T-helper 2 cell treated with Interferon-gamma antibody and Interleukin-4, amounts not matched to agents 5 μg/mL and 100 μg/mL, for 36 hours (primary cell): ENCODE results near the gene ATP6V1G2.
A peak's percentile ranks its signal among the peaks of the same experiment; 100 is the strongest.
"Not testable (repeated sequence)": the region's sequence is repeated elsewhere in the genome, so short reads cannot be mapped to it uniquely, and the experiment has no call there.

ENCODE experiments used
- DNase-seq: peaks from one replicate; pipeline ENCODE4 v3.0.0; 2021; ENCODE audit warnings: low spot score
- H3K27ac Mint-ChIP-seq: one replicate; pipeline ENCODE4 v1.8.0; 2021; ENCODE audit warnings: mild to moderate bottlenecking, mixed read lengths
- H3K27me3 Mint-ChIP-seq: one replicate; pipeline ENCODE4 v1.8.0; 2021; ENCODE audit warnings: low read depth, mixed read lengths
- H3K36me3 Mint-ChIP-seq: one replicate; pipeline ENCODE4 v1.8.0; 2021; ENCODE audit warnings: low read depth, mixed read lengths
- H3K4me1 Mint-ChIP-seq: one replicate; pipeline ENCODE4 v1.8.0; 2021; ENCODE audit warnings: low read depth, mixed read lengths
- H3K4me3 Mint-ChIP-seq: one replicate; pipeline ENCODE4 v1.8.0; 2022; ENCODE audit warnings: mild to moderate bottlenecking, moderate library complexity, mixed read lengths
- H3K9me3 Mint-ChIP-seq: one replicate; pipeline ENCODE4 v1.8.0; 2021; ENCODE audit warnings: mixed read lengths

Gene ATP6V1G2

DNA sequence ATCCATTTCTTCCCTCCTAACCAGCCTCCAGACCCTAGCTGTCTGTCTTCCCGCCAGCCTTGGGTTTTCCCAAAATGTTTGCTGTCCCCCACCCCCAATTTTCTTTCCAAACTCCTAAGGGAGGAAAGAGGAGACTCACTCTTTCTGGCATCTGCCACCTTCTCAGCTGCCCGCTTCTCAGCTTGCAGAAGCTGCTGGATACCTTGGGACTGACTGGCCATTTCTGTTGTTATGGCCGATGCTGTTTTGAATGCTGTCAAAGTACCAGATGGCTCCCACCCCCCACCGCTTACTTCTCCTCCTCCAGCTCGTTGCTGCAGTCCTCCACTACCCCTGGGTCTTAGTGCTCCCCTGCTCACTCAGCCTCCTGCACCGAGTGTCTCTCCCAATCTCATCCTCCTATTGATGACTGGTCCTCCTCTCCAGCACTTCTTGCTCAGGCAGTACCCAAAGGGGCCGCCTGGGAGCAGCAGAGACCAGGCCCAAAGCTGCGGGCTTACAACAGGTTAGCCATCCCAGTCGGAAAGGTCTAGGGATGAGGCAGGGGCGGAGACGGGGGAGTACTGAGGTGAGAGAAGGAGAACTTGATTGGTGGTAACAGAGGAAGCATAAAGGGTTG lies at the start of gene ATP6V1G2:
TSS of gene ATP6V1G2 (minus strand) at position 270 of the 619 bp plus-strand sequence. CDS start at position 221, 49 bp downstream.
- H3K27me3 Mint-ChIP-seq = no peaks in the 10 kb centered on the region
- peak; percentile 89 for DNase-seq
- no peaks in the 10 kb centered on the region for H3K9me3 Mint-ChIP-seq
- peak within 1 kb of the TSS; percentile 92 for H3K27ac Mint-ChIP-seq
- peaks cover 39% of the 10 kb centered on the region for H3K4me1 Mint-ChIP-seq
- peak within 1 kb of the TSS; percentile 78 for H3K4me3 Mint-ChIP-seq
- H3K36me3 Mint-ChIP-seq = peaks cover 13% of the 10 kb centered on the region

GRCh38 chr6:31592396-31592771 lies 46.0 kb upstream of the ATP6V1G2 start:
- peak overlapping the region; percentile 75 for H3K4me3 Mint-ChIP-seq
- peak overlapping the region; percentile 88 for H3K27ac Mint-ChIP-seq

DNA sequence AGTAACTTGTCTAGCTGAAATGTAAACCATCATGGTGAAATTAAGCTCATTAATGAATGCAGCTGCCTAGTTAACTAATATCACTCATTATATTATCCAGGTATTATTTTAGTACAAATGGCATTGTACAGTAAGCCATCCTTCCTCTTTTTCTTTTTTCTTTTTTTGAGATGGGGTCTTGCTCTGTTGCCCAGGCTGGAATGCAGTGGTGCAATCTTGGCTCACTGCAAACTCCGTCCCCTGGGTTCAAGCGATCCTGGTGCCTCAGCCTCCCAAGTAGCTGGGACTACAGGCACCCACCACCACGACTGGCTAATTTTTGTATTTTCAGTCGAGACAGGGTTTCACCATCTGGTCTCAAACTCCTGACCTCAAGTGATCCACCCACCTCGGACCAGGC lies 44.3 kb upstream of the ATP6V1G2 start:
- peaks cover 14% of the 10 kb centered on the region for H3K36me3 Mint-ChIP-seq
- not testable (repeated sequence) for H3K9me3 Mint-ChIP-seq, DNase-seq, H3K27me3 Mint-ChIP-seq
- H3K4me1 Mint-ChIP-seq = peaks cover 49% of the 10 kb centered on the region
- peak overlapping the region; percentile 14 for H3K4me3 Mint-ChIP-seq
- H3K27ac Mint-ChIP-seq = peak overlapping the region; percentile 35

More at GRCh38 chr6:31592396-31592771, 46.0 kb upstream of the ATP6V1G2 start:
- Mint-ChIP-seq H3K36me3 (peaks cover 11% of the 10 kb centered on the region), H3K9me3 (no peaks in the 10 kb centered on the region), H3K4me1 (peaks cover 37% of the 10 kb centered on the region), H3K27me3 (no peaks in the 10 kb centered on the region)
- no peak for DNase-seq

- Mint-ChIP-seq H3K9me3 (no peaks in the 10 kb centered on the region), H3K27me3 (no peaks in the 10 kb centered on the region), H3K4me1 (peaks cover 50% of the 10 kb centered on the region), H3K36me3 (peaks cover 18% of the 10 kb centered on the region), H3K27ac (peak overlapping the region; percentile 58), H3K4me3 (peak overlapping the region; percentile 19)
- no peak for DNase-seq
These were observed 42.7 kb upstream of the ATP6V1G2 start for GRCh38 chr6:31588871-31589650.

- H3K36me3 Mint-ChIP-seq = peaks cover 18% of the 10 kb centered on the region
- peak overlapping the region; percentile 86 for H3K27ac Mint-ChIP-seq
- no peaks in the 10 kb centered on the region for H3K27me3 Mint-ChIP-seq
- H3K9me3 Mint-ChIP-seq = no peaks in the 10 kb centered on the region
- peaks cover 47% of the 10 kb centered on the region for H3K4me1 Mint-ChIP-seq
- no peak for DNase-seq
- peak overlapping the region; percentile 78 for H3K4me3 Mint-ChIP-seq
These were observed 41.7 kb upstream of the ATP6V1G2 start for GRCh38 chr6:31587791-31588777.

DNA sequence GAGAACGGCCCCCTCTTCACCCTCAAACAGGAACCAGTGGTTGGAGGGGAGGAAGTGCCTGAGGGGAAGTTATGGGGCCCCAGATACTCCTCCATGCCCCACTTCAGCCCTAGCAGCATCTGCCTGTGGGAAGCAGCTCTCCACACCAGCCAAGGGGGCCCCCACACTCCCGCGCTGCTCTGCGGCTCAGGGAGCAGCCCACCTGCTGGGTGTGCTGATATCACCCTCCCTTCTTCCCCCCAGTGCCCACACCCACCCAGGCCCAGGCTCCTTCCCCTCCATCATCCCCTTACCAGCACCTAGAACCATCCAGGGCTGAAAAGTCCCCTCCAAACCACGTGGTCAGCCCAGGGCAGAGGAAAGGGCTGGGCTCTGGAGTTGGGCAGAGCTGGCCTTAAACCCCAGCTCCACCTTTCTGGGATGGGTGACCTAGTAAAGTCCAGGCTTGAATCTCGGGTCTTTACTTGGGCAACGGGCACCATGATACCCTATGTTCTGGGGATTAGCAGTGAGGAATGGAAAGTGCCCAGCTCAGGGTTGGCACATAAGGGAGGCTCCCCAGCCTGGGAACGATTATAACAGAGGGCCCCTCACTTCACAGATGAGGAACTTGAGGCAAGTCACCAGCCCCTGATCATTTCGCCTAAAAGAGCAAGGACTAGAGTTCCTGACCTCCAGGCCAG lies 40.3 kb upstream of the ATP6V1G2 start:
- no peaks in the 10 kb centered on the region for H3K9me3 Mint-ChIP-seq
- DNase-seq = no peak
- no peaks in the 10 kb centered on the region for H3K27me3 Mint-ChIP-seq
- H3K27ac Mint-ChIP-seq = peak overlapping the region; percentile 95
- H3K36me3 Mint-ChIP-seq = peaks cover 26% of the 10 kb centered on the region
- H3K4me3 Mint-ChIP-seq = peak overlapping the region; percentile 78
- H3K4me1 Mint-ChIP-seq = peaks cover 49% of the 10 kb centered on the region

DNA sequence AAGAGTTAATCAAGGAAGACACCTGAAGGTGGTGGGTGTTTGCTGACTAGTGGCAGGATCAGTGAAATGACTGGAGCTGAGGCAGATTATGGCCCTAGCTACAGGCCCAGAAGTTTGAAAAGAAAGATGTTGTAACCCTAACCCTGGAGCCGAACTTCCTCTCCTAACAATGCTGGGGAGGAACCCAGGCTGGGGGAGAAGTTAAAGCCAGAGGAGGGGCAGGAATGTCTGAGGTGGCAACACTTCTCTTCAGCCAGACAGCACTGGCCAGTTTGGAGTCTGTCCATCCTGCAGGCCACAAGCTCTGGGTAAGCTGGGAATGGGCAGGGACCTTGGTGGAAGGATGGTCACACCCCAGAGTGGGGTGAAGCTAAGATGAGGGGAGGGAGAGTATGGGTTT lies 39.6 kb upstream of the ATP6V1G2 start, which contains the start of gene LST1:
TSS of gene LST1 (plus strand) at position 270 of the 400 bp plus-strand sequence. CDS start 1,023 bp downstream, outside the sequence.
- H3K36me3 Mint-ChIP-seq = peaks cover 34% of the 10 kb centered on the region
- H3K4me3 Mint-ChIP-seq = peak within 1 kb of the TSS; percentile 78
- no peak for DNase-seq
- H3K27ac Mint-ChIP-seq = peak within 1 kb of the TSS; percentile 95
- H3K4me1 Mint-ChIP-seq = peaks cover 50% of the 10 kb centered on the region
- no peaks in the 10 kb centered on the region for H3K27me3 Mint-ChIP-seq
- no peaks in the 10 kb centered on the region for H3K9me3 Mint-ChIP-seq

DNA sequence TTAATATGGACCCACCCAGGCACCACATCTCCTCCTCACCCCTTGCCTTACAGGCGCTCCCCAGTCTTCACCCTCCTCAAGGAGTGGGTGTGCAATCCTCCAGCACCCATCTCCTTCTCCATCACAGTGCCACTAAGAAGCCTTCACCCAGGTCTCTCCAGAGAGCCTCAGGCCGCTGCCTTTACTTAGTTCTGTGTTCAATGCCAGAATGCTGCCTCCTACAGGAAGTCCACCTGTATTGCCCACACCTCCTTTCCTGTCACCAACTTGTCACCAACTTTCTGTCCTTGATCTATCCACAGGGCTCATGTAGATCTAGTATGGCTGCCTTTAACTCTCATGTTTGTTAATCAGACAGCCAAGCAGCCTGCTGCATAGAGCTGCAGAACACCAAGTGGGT lies 39.1 kb upstream of the ATP6V1G2 start:
- Mint-ChIP-seq H3K4me3 (peak overlapping the region; percentile 78), H3K27ac (peak overlapping the region; percentile 95), H3K4me1 (peaks cover 50% of the 10 kb centered on the region), H3K27me3 (no peaks in the 10 kb centered on the region), H3K9me3 (no peaks in the 10 kb centered on the region), H3K36me3 (peaks cover 37% of the 10 kb centered on the region)
- DNase-seq = no peak

- H3K4me3 Mint-ChIP-seq = peak within 1 kb of the TSS; percentile 95
- peak within 1 kb of the TSS; percentile 91 for H3K27ac Mint-ChIP-seq
- H3K4me1 Mint-ChIP-seq = peaks cover 62% of the 10 kb centered on the region
- no peak for DNase-seq
- peaks cover 54% of the 10 kb centered on the region for H3K36me3 Mint-ChIP-seq
- H3K9me3 Mint-ChIP-seq = no peaks in the 10 kb centered on the region
- no peaks in the 10 kb centered on the region for H3K27me3 Mint-ChIP-seq
These were observed 35.8 kb upstream of the ATP6V1G2 start, which contains the start of gene LTB for GRCh38 chr6:31582230-31582643. LTB (minus strand) TSS chr6:31582424; CDS start chr6:31582417, 7 bp downstream.

DNA sequence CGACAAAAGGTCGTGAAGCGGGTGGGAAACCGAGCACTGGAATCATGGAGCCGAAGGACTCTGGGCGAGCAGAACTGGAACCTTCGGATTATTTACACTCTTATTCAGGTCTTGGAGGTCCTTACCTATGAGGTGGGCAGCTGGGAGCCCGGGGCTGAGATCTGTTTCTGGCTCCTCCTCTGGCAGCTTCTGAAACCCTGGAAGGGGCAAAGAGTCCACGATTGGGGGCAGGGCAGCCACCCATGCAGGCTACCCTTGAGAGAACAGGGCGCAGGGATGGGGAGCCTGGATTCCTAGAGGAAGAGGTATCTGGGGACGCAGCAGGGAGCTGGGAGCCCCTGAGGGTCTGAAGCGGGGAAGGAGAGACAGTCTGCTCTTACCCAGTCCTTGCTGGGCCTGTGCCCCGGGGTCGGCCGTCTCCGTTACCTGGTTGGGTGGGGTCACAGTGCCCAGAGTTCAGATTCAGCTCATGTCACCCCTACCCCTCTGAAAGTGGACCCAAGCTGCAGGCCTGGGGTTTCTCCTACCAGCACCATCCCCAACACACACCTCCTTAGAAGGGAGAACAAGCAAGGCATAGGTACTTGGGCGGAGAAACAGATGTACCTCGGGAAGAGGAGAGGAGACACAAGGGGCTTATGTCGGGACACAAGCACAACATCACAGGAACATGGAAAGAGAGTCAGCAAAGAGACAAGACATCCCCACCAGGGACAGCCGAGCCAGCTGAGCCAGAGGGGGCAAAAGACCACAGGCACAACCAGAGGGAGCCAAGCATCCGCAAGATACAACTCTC lies 35.2 kb upstream of the ATP6V1G2 start:
- Mint-ChIP-seq H3K9me3 (no peaks in the 10 kb centered on the region), H3K4me3 (peak overlapping the region; percentile 95), H3K27me3 (no peaks in the 10 kb centered on the region), H3K27ac (peak overlapping the region; percentile 91), H3K4me1 (peaks cover 62% of the 10 kb centered on the region), H3K36me3 (peaks cover 59% of the 10 kb centered on the region)
- DNase-seq = no peak

GRCh38 chr6:31580807-31581433 lies 34.5 kb upstream of the ATP6V1G2 start:
- H3K4me1 Mint-ChIP-seq = peaks cover 63% of the 10 kb centered on the region
- no peaks in the 10 kb centered on the region for H3K27me3 Mint-ChIP-seq
- no peaks in the 10 kb centered on the region for H3K9me3 Mint-ChIP-seq
- peak; percentile 87 for DNase-seq
- peak overlapping the region; percentile 95 for H3K4me3 Mint-ChIP-seq
- peak overlapping the region; percentile 91 for H3K27ac Mint-ChIP-seq
- peaks cover 66% of the 10 kb centered on the region for H3K36me3 Mint-ChIP-seq

DNA sequence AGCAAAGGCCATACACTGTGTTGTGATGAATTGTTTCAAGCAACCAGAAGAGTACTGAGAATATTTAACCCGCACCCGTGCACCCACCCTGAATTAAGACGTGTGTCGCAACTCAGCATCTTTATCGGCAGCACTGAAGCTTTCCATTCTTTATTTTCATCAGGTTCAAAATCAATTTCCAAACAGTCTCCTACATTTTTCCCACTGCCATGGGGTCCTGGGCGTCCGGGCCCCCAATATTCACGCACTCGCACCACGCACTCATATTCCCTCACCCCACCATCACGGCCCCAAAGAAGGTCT lies 34.0 kb upstream of the ATP6V1G2 start:
- peak overlapping the region; percentile 95 for H3K4me3 Mint-ChIP-seq
- peaks cover 68% of the 10 kb centered on the region for H3K36me3 Mint-ChIP-seq

More for the DNA sequence above, 34.0 kb upstream of the ATP6V1G2 start:
- DNase-seq = no peak
- Mint-ChIP-seq H3K9me3 (no peaks in the 10 kb centered on the region), H3K4me1 (peaks cover 63% of the 10 kb centered on the region), H3K27ac (peak overlapping the region; percentile 91), H3K27me3 (no peaks in the 10 kb centered on the region)
